HG03442 (cell line): ENCODE results near the gene ZBP1.
"Not testable (repeated sequence)": the region's sequence is repeated elsewhere in the genome, so short reads cannot be mapped to it uniquely, and the experiment has no call there.

Experiments used
- ATAC-seq: cut with Tn5 transposase; IDR thresholded peaks from one replicate; pipeline ENCODE4 v1.9.1; 2021; ENCODE audit warnings: mild to moderate bottlenecking, moderate library complexity; ENCODE audit not compliant: unreplicated experiment

Gene ZBP1

DNA sequence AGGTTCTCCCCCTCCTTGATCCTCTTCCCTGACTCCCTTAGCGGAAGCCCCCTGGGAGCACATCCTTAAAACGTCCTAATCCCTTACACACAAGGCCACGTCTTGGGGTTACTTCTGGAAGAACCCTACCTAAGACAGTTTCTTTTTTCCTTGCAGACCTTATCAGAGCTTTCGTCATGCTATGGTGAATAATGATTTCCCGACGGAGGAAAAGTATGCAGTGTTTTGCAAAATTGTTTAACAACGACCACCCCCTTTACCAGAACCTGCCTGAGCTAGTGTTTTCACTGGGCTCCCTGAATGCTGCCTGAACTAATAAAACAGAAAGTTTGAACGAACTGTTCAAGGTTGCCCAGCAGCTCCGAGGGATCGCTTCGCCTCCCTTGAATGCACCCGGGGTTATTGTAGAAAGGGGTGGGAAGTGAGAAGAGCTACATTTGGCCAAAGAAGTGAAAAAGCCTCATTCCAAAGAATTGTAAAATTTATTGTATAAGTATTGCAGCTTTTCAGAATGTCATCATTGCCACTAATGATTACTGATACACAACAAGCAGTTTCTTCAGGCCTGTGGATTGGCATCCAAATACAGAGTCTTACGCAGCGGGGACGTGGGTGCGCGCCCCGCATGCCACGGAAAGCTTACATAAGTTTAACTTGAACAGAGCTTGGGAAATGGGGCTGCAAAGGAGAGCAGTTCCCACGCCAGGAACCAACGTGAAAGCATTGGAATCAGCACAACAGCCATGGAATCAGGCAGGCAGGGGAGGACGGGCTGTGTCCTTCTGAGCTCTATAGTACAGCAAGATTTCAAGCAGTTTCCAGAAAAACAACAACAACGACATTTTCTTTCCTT is 27.9 kb upstream of the ZBP1 start:
- no peak for ATAC-seq

DNA sequence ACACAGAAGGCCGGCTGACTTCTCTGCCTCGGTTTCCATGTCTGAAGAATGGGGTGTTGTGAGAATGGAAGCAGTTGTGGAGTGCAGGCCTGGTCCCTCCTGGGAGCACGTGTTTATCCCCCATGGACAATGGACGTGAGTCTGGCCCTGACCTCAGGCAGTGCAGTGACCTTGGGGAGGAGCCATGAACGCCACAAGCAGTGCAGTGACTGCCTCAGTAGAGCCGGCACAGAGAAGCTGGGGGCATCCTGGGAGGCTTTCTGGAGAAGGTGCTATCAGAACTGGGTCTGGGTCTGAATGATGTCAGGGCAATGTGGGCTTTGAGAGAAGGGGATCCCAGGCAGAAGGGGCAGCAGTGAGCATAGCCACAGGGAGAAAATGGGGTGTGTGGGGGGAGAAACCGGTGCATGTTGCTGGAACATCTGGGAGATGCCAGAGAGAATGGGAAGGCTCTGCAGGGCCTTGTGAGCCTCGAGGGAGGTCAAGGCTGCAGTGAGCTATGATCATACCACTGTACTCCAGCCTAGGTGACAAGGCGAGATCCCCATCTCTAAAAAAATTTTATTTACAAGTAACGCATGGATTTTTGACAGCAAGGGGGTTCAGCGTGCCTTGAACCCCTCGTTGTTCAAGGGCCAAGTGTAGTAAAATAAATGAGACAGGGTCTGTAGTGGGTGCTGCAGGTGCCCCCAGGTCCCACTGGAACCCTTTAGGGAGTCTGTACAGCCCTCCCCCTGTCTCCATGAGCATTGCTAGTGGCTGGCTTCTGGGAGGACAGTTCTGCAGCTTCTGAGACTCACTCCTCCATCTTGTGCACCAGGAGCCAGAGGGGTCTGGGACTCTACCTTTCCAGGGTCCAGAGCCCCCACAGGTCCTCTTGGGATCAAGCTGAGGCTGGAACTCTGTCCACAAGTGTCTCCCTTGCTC is 27.0 kb upstream of the ZBP1 start:
- ATAC-seq: no peak

DNA sequence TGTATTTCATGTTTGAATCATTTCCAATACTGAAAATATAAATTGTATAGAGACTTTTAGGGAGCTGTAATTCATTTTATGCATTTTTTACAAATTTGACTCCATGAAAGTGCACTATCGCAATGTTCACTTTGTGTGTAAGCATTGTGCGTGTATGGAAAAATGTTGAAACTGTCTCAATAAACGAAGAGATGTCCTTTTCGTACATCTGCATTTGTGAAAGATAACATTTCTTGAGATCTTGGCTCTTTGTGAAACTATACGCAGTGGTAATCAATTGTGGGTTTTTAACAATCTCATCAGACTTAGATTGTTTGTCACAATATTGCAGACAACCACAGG is 18.6 kb upstream of the ZBP1 start:
- no peak for ATAC-seq

DNA sequence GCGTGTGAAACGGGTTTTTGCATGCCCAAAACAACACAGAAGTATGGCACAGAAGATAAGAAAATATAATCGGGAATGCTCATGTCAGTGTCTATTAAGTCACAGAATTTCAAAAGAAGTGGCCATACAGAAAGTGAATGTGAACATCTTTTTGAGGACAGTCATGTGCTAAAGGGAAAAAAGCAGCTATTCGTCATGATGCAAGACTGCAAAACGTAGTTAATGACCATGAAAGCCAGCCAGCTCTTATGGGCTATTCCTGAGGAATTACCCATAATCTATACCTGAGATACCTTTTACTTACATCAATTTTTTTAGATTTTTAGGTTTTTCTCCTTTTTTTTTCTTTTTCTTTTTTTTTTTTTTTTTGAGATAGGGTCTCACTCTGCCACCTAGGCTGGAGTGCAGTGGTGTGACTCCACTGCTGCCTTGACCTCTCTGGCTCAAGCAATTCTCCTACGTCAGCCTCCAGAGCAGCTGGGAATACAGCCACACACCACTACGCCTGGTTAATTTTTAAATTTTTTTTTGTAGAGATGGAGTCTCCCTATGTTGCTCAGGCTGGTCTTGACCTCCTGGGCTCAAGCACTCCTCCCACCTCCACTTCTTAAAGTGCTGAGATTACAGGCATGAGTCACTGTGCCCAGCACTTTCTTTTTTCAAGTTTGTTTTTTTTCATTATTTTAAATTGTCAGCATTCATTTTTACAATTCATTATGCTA is 18.1 kb upstream of the ZBP1 start:
- no peak for ATAC-seq

DNA sequence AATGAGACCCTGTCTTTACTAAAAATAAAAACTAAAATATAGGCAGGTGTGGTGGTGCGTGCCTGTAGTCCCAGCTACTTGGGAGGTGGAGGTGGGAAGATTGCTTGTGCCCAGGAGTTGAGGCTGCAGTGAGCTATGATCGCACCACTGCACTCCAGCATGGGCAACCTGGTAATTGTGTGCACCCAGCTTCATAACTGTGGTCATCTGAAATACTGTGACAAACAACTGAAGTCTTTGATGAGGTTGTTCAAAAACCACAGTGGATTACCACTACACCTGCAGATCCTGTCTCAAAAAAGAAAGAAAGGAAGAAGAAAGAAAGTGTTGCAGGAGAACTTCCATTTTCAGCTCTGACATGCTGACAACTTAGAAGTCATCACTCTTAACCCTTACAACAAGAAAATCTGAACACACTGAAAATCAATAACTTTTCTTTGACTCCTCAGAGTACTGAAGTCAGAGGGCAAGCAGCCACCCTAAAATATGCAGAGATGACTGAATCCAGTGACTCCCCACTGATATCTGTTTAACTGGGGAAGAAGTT is 13.8 kb upstream of the ZBP1 start:
- no peak for ATAC-seq

DNA sequence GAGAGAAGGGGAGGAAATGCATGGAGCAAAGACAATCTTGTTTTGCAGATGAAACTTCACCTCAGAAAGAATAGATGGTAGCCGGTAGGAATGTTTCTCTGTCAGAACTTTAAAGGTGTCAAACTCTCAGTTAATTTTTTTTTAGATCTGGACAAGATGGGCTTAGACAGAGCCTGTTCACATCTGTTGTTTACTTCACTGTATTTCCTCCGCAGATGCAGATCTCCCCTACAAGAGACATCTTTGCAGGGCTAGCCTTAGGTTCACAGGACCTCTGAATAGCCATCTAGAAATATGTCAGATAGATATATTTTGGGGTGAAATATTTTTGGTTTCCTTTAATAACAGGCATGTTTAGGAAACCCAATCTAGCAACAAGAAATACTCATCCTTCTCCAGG is 12.1 kb upstream of the ZBP1 start:
- no peak for ATAC-seq

DNA sequence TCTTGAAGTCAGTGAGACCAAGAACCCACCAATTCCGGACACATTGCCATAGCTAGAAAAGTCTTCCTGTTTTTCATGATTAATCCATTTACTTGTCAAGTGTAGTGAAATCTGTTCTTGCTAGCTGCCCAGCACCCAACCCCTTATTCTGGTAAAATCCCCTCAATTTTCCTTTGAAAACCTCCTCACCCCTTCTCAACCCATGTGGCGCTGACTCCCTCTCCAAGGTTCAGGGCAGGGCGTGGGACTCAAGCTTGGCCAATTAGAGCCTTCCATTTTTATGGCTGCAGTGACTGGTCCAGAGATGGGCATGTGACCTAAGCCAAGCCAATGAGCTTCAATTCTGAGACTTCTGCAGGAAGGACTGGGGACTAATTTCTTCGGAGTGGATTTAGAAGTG is 9.8 kb upstream of the ZBP1 start:
- no peak for ATAC-seq

DNA sequence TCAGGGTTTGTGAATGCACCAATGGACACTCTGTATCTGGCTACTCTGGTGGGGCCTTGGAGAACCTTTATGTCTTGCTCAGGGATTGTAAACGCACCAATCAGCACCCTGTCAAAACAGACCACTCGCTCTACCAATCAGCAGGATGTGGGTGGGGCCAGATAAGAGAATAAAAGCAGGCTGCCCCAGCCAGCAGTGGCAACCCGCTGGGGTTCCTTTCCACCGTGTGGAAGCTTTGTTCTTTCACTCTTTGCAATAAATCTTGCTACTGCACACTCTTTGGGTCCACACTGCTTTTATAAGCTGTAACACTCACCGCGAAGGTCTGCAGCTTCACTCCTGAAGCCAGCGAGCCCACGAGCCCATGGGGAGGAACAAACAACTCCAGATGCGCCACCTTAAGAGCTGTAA is 9.3 kb upstream of the ZBP1 start:
- not testable (repeated sequence) for ATAC-seq

DNA sequence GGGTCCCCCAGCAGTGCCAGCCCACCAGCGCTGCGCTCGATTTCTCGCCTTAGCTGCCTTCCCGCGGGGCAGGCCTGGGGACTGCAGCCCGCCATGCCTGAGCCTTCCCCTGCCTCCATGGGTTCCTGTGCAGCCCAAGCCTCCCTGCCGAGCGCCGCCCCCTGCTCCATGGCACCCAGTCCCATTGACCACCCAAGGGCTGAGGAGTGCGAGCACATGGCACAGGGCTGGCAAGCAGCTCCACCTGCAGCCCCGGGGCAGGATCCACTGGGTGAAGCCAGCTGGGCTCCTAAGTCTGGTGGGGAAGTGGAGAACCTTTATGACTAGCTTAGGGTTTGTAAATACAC is 8.7 kb upstream of the ZBP1 start:
- not testable (repeated sequence) for ATAC-seq

DNA sequence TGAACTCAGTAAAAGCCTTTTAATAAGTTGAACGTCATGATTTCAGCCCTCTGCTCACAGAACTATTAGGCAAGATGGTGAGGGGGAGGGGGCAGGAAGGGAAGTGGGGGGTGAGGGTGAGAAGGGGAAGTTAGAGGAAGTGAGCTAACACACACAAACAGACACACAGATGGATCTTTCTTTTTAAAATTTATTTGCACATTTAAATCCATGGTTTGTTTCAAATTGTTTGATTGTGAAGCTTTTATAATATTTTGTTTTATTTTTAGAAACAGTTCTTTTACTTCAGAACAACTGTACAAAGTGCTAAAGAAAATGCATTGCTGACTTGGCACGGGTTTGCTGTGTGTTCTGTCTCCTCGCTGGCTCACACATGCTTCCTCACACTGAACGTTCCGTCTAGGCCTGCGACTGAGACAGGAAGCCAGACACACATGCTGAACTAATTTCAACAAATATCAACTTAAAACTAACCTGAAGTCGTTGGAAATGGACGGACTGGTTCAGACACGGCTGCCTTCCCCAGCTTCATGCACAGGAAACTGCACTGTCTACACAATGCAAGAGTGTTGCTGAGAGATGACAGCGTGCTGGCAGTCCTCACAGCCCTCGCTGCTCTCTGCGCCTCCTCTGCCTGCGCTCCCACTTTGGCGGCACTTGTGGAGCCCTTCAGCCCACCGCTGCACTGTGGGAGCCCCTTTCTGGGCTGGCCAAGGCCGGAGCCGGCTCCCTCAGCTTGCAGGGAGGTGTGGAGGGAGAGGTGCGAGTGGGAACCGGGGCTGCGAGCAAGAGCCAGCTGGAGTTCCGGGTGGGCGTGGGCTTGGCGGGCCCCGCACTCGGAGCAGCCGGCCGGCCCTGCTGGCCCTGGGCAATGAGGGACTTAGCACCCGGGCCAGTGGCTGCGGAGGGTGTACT is 8.1 kb upstream of the ZBP1 start:
- ATAC-seq: no peak

DNA sequence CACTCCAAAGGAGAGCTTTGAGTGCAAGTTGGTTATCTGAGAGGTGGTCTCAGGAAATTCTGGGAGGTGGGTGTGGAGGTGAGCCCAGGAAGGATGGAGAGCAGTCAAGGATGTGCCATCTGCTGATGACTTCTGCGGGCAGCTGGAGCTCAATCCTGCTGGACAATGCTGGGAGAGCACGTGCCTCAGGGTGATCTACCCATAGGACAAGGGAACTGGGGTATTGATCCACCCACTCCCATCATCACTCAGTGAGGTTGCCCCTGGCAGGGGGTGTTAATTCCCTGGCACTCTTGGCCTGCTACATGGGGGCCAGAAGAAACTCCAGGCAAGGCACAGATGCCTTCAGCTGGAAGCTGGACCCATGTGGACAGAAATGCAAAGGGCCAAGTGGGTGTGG is 7.1 kb upstream of the ZBP1 start:
- ATAC-seq: no peak

DNA sequence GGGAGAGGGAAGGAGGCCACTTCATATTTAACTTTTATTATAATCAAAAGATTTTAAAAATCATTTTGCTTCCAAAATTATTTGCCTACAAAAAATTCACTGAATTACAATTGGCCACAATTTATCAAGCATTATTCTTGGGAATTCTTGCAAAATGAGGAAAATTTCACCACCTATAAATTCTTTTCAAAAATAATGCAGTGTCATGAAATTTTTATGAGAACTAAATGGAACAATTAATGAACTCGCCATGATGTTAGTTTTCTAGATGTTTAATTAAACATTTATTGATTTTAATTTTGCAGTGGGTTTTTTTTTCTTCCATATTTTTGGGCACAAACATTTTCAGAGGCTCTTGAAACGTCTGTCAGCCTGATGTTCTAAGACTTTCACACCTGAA is 5.8 kb upstream of the ZBP1 start:
- ATAC-seq: no peak

DNA sequence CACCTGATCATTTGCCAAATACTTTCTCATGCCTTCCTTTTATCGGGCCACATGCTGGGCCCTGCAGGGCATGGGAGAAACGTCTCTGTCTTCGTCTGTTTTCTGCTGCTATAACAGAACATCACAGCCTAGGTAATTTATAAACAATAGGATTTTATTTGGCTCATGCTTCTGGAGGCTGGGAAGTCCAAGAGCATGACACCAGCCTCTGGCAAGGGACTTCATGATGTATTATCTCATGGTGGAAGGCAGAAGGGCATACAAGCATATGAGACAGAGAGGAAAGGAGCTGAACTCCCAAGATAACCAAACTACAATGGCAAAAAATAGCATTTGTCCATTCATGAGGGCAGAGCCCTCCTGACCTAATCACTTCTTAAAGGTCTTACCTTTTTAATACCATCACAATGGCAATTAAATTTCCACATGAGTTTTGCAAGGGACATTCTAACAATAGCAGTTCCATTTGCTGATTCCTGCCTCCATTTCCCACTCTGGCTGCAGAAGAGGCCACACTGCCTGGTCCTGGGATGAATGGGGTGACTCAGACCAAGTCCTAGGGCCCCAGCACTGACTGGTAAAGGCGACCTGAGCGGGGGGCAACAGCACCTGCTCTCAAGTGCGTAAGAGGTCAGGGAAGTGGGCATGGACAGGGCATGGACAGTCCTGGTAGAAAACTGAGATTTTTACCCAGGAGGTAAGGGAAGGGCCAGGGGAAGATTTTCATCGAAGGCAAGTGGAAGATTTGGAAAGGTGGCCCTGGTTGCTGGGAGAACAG is 5.1 kb upstream of the ZBP1 start:
- ATAC-seq: no peak

DNA sequence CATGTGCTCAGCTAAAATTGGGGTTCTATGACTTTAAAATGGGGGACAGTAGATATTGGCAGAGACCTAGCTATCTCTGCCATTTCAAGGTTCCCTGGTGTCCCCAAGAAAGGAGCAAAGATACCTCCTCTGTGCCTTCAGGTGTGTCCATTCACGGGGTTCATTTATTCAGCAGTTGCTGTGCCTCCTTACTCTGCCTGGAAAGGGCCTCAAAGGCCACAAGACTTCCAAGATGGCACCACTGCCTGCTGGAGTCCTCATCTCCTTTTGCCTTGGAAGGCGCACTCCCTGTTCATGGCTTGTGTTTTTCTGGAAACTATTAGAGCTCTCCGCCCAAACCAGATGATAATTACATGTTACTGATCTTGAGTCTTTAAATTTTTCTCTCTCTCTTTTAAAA is 3.9 kb upstream of the ZBP1 start:
- no peak for ATAC-seq

DNA sequence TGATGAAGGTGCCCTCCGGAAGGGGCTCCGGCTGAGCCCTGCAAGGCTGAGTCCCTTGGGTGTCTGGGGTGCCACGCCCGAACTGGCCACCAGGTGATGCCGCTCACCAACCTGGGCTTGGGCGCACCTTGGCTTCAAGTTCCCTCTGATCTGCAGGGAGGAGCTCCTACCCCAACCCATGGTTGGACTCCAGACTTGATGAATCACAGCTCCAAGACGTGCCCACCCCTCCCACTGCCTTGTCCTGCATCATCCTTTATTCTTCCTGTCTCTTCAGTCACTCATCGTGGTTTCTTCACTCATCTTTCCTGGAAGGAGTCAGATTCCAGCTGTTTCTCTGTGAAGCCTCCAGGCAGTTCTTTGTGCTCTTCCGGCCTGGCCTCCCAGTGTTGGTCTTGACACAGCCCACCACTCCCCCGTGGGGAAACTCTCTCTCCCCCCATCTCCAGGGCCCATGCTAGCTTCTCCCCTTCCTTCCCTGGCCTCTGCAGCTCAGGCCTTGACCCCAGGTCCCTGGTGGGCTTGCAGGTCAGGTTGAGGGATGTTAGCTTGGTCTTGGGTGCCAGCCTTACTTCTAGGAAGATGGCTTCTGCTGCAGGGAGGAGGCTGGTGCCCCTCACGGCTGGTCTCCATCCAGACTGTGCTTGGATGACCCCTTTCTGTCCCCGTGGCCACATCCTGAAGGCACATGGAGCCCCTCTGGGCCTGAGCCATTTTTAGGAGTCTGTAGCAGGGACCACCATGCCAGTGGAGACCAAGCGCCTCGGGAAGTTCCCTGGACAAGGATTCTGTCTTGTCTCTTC is 2.6 kb upstream of the ZBP1 start:
- ATAC-seq: no peak

DNA sequence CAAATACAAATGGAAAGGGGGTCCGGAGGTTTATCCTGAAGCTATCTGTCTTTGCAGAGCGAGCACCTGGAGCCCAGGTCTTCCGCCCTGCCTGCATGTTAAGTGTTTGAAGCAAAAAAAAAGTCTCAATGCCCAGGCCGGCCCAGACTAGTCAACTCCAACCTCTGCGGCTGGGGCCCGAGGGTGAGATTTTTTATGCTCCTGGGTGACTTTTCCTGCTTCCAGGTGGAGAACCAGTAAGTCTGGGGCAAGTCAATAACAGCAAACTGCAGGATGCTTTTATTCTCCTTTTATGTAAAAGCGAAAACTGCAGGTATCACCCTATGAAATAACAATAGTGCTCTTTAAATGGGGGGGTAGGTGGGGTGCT is 2.0 kb upstream of the ZBP1 start:
- no peak for ATAC-seq

DNA sequence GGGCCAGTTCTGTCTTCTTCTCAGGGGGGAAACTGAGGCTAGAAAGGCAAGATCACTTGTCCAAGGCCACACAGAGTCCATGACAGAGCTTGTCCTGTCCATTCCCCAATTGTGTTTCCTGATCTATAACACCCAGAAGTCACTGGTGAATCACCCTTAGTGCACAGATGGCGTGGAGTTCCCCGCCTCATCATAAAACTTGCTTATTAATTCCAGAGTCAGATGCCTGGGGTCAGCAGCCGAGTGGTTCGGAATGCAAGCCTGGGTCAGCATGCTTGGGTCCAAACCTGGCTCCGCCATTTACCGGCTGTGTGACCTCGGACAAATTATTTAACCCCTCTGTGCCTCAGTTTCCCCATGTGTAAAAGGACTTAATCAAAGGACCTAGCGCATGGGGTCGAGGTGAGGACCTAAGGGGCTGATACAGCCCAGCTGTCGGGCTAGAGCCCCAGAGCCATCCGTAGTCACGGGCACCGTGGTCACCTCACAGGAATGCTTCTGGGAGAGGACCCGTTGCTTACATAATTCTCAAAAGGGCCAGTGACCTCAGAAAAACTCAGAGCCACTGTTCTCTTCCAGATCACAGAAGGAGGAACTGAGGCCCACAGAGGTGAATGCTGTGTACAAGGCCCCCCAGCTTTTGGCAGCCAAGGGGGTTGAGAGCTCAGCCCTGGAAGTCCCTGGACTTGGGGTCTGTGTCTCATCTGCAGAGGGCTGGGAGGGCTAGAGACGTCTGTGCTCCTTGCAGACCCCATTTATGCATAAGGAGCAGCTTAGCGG is 1.4 kb upstream of the ZBP1 start:
- no peak for ATAC-seq

DNA sequence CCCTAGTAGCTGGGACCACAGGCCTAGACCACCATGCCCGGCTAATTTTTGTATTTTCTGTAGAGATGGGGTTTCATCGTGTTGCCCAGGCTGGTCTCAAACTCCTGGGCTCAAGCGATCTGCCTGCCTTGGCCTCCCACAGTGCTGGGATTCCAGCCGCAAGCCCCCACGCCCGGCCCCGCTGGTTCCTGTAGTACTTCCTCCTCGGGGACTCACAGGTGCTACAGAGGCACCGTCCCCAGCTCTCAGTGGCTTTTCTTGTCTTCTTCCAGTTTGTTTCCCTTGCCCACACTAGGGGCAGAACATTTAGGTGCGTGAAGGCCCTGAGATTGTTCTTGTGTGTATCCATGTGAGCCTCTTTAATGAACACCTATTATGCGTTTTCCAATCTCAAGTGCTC is 773 bp upstream of the ZBP1 start:
- no peak for ATAC-seq
